Activated T-cell treated with anti-CD3 and anti-CD28 coated beads, Interleukin-2, amount 50 U/mL, for 24 hours (primary cell): Measurements from ENCODE around the gene OPN3.
A peak's percentile ranks its signal among the peaks of the same experiment; 100 is the strongest.

ENCODE experiments used
- DNase-seq: peaks from one replicate; pipeline ENCODE4 v3.0.0-alpha.2; 2020
- H3K27ac Mint-ChIP-seq: 2 replicates; pipeline ENCODE4 v1.8.0; 2020; ENCODE audit warnings: mild to moderate bottlenecking, mixed read lengths
- H3K27me3 Mint-ChIP-seq: 2 replicates; pipeline ENCODE4 v1.8.0; 2020; ENCODE audit warnings: mixed read lengths
- H3K36me3 Mint-ChIP-seq: 2 replicates; pipeline ENCODE4 v1.8.0; 2020; ENCODE audit warnings: low read depth, mixed read lengths
- H3K4me1 Mint-ChIP-seq: 2 replicates; pipeline ENCODE4 v1.8.0; 2020; ENCODE audit warnings: low read depth, mixed read lengths
- H3K4me3 Mint-ChIP-seq: 2 replicates; pipeline ENCODE4 v1.8.0; 2020; ENCODE audit warnings: mild to moderate bottlenecking, moderate library complexity, mixed read lengths
- H3K9me3 Mint-ChIP-seq: 2 replicates; pipeline ENCODE4 v1.8.0; 2020; ENCODE audit warnings: mixed read lengths

Gene OPN3

GRCh38 chr1:241638099-241638682 lies 2.0 kb downstream of the OPN3 start:
- Mint-ChIP-seq H3K36me3 (peaks cover 55% of the 10 kb centered on the region), H3K4me3 (peak overlapping the region; percentile 88), H3K9me3 (peaks cover 9% of the 10 kb centered on the region), H3K4me1 (peaks cover 54% of the 10 kb centered on the region), H3K27me3 (no peaks in the 10 kb centered on the region), H3K27ac (no peak overlapping the region)
- no peak for DNase-seq

- no peak for DNase-seq
Measured at GRCh38 chr1:241637604-241638003, 2.6 kb downstream of the OPN3 start.

DNA sequence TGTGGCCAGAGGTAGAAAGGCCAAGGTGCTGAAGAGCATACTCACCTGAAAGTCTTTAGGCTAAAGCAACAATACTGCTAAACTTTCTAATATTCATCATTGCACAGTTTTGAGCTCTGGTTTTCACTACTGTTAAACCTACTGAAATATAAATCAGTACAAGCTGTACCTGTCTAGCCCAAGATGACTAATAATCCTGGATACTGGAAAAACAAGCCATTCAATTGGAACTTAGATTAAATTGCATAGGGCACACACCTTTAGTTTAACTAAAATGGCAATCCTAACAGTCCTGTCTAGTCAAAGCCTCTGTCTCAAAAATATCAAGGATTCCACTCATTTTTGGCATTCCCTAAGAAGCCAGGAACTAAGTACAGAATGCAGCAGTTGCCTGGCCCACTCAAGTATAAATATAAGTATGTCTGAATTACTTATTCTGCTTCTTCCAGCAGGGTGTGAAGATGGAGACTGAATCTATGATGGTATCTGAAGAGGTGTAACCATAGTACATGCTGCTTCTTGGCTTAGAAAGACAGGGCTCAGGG lies 3.1 kb downstream of the OPN3 start:
- no peak overlapping the region for H3K27ac Mint-ChIP-seq
- peaks cover 63% of the 10 kb centered on the region for H3K36me3 Mint-ChIP-seq
- H3K27me3 Mint-ChIP-seq, result no peaks in the 10 kb centered on the region
- peaks cover 58% of the 10 kb centered on the region for H3K4me1 Mint-ChIP-seq
- peak overlapping the region; percentile 88 for H3K4me3 Mint-ChIP-seq
- DNase-seq, result no peak
- H3K9me3 Mint-ChIP-seq, result peaks cover 2% of the 10 kb centered on the region

More at GRCh38 chr1:241637604-241638003, 2.6 kb downstream of the OPN3 start:
- H3K9me3 Mint-ChIP-seq, result peaks cover 7% of the 10 kb centered on the region
- peaks cover 54% of the 10 kb centered on the region for H3K4me1 Mint-ChIP-seq
- peak overlapping the region; percentile 88 for H3K4me3 Mint-ChIP-seq
- no peak overlapping the region for H3K27ac Mint-ChIP-seq
- peaks cover 59% of the 10 kb centered on the region for H3K36me3 Mint-ChIP-seq
- H3K27me3 Mint-ChIP-seq, result no peaks in the 10 kb centered on the region

GRCh38 chr1:241636291-241636690 lies 3.9 kb downstream of the OPN3 start:
- H3K36me3 Mint-ChIP-seq, result peaks cover 71% of the 10 kb centered on the region
- peak overlapping the region; percentile 21 for H3K4me3 Mint-ChIP-seq

GRCh38 chr1:241635556-241636152 lies 4.5 kb downstream of the OPN3 start:
- Mint-ChIP-seq H3K9me3 (no peaks in the 10 kb centered on the region), H3K4me3 (no peak overlapping the region), H3K4me1 (peaks cover 58% of the 10 kb centered on the region), H3K36me3 (peaks cover 72% of the 10 kb centered on the region), H3K27ac (no peak overlapping the region), H3K27me3 (no peaks in the 10 kb centered on the region)
- DNase-seq, result no peak

More at GRCh38 chr1:241636291-241636690, 3.9 kb downstream of the OPN3 start:
- DNase-seq, result no peak
- H3K27ac Mint-ChIP-seq, result no peak overlapping the region
- peaks cover 64% of the 10 kb centered on the region for H3K4me1 Mint-ChIP-seq
- no peaks in the 10 kb centered on the region for H3K9me3 Mint-ChIP-seq
- no peaks in the 10 kb centered on the region for H3K27me3 Mint-ChIP-seq

DNA sequence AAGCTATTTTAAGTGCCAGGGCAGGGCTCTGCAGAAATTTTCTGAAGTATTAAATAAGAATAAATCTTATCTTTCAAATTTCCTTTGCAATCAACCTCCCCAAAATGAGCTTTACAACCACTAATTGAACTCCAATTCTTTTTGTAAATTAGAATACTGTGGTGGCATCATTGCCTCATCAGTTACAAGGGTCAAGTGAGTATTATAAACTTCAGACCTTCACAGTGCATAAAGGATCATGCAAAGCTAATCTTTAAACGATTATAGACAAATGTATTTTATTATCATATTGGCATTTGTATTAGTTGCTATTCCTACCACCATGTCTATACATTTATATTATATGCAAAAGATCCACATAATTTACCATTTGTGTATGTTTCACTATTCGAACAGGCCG lies 7.2 kb downstream of the OPN3 start:
- H3K27me3 Mint-ChIP-seq, result no peaks in the 10 kb centered on the region
- H3K27ac Mint-ChIP-seq, result no peak overlapping the region
- H3K9me3 Mint-ChIP-seq, result no peaks in the 10 kb centered on the region
- peaks cover 50% of the 10 kb centered on the region for H3K4me1 Mint-ChIP-seq
- DNase-seq, result no peak
- peaks cover 65% of the 10 kb centered on the region for H3K36me3 Mint-ChIP-seq
- H3K4me3 Mint-ChIP-seq, result no peak overlapping the region

DNA sequence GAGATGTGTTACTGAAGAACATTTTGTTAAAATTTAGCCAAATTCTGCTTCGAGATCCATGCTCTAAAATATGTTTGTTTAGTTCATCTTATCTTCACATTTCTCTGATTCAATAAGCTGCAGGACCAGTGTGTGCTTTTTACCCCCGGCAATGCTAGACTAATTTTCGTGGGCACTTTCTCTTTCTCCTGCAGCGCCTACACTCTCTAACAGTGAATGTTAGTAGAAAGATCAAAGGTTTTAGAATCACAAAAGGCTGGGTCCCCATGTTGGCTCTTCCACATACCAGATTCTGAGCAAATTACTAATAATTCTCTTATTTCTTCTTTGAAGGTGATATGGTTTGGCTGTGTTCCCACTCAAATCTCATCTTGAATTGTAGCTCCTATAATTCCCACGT lies 8.5 kb downstream of the OPN3 start:
- Mint-ChIP-seq H3K4me1 (peaks cover 44% of the 10 kb centered on the region), H3K4me3 (no peak overlapping the region), H3K36me3 (peaks cover 52% of the 10 kb centered on the region), H3K9me3 (no peaks in the 10 kb centered on the region), H3K27ac (no peak overlapping the region), H3K27me3 (no peaks in the 10 kb centered on the region)
- no peak for DNase-seq

DNA sequence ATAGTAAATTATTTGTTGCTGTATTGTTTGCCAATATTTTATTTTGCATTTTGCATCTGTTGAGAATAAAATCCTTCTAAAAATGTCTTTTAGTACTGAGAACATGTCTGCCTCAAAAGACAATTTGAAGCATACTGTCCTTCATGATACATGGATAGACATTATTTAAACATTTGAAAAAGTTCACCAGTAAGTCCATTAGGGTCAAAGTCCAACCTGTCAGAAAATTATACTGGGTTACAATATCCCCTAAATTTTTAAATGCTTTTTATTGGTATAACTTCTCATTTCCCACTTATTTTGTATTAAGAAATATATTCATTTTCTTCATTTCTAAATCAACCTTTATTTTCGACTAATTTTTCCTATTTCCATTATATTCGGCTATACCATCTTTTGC lies 9.3 kb downstream of the OPN3 start:
- H3K27ac Mint-ChIP-seq, result no peak overlapping the region
- DNase-seq, result no peak
- H3K4me1 Mint-ChIP-seq, result peaks cover 39% of the 10 kb centered on the region
- H3K36me3 Mint-ChIP-seq, result peaks cover 51% of the 10 kb centered on the region
- no peaks in the 10 kb centered on the region for H3K9me3 Mint-ChIP-seq
- no peaks in the 10 kb centered on the region for H3K27me3 Mint-ChIP-seq
- no peak overlapping the region for H3K4me3 Mint-ChIP-seq

GRCh38 chr1:241630476-241630875 lies 9.7 kb downstream of the OPN3 start:
- no peak for DNase-seq
- no peaks in the 10 kb centered on the region for H3K27me3 Mint-ChIP-seq
- H3K4me1 Mint-ChIP-seq, result peaks cover 35% of the 10 kb centered on the region
- H3K4me3 Mint-ChIP-seq, result no peak overlapping the region
- H3K27ac Mint-ChIP-seq, result no peak overlapping the region
- H3K36me3 Mint-ChIP-seq, result peaks cover 47% of the 10 kb centered on the region
- no peaks in the 10 kb centered on the region for H3K9me3 Mint-ChIP-seq

- no peak overlapping the region for H3K27ac Mint-ChIP-seq
- H3K4me3 Mint-ChIP-seq, result no peak overlapping the region
- H3K36me3 Mint-ChIP-seq, result peaks cover 42% of the 10 kb centered on the region
- H3K9me3 Mint-ChIP-seq, result no peaks in the 10 kb centered on the region
- H3K27me3 Mint-ChIP-seq, result no peaks in the 10 kb centered on the region
- no peak for DNase-seq
- peaks cover 30% of the 10 kb centered on the region for H3K4me1 Mint-ChIP-seq
Measured at GRCh38 chr1:241630005-241630404, 10.2 kb downstream of the OPN3 start.

- no peak for DNase-seq
- peak overlapping the region; percentile 19 for H3K4me3 Mint-ChIP-seq
- H3K27me3 Mint-ChIP-seq, result no peaks in the 10 kb centered on the region
- no peaks in the 10 kb centered on the region for H3K9me3 Mint-ChIP-seq
- peak overlapping the region; percentile 74 for H3K27ac Mint-ChIP-seq
- peaks cover 23% of the 10 kb centered on the region for H3K4me1 Mint-ChIP-seq
- peaks cover 21% of the 10 kb centered on the region for H3K36me3 Mint-ChIP-seq
Measured at GRCh38 chr1:241627453-241628259, 12.5 kb downstream of the OPN3 start.

DNA sequence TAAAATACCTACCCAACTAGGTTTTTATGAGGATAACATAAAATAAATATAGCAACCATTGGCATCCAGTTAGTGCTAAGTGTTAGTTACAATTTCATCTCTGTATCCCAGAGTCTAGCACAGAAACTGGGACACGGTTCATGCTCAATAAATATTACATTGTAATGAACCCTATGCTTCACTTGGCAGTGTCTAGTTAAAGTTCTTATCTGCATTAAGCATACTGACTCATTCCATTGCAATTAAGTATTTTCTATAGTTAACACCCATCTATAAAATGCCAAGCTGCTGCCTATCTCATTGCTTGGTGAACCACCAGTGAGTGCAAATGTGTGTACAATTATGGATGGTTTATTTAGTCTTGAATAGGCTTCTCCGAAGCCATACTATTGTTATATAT lies 15.2 kb downstream of the OPN3 start:
- Mint-ChIP-seq H3K4me3 (no peak overlapping the region), H3K36me3 (peaks cover 15% of the 10 kb centered on the region), H3K4me1 (peaks cover 12% of the 10 kb centered on the region), H3K27ac (no peak overlapping the region), H3K27me3 (no peaks in the 10 kb centered on the region), H3K9me3 (no peaks in the 10 kb centered on the region)
- DNase-seq, result no peak

- Mint-ChIP-seq H3K27me3 (no peaks in the 10 kb centered on the region), H3K36me3 (peaks cover 10% of the 10 kb centered on the region), H3K27ac (no peak overlapping the region), H3K4me3 (no peak overlapping the region), H3K9me3 (no peaks in the 10 kb centered on the region), H3K4me1 (peaks cover 9% of the 10 kb centered on the region)
- DNase-seq, result no peak
Measured at GRCh38 chr1:241622669-241623068, 17.5 kb downstream of the OPN3 start.

DNA sequence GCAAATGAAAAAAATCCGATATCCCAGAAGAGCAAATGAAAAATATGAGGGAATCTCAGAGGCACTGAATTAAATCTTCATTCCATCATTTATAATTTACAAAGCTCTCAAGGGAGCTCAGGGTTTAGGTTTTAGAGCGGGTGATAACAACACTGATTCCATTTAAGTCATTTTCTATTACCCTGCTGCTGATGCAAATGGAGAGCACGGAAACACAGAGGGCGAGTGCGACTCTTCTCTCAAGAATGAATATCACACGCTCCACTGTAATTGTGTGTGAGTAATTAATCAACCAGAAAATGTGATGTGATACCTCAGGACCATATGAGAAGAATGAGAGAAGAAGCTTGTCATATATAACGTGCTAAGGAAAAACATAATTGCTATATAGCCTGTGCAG lies 22.7 kb downstream of the OPN3 start:
- Mint-ChIP-seq H3K36me3 (peaks cover 7% of the 10 kb centered on the region), H3K27me3 (no peaks in the 10 kb centered on the region), H3K4me1 (peaks cover 33% of the 10 kb centered on the region), H3K27ac (no peak overlapping the region), H3K4me3 (no peak overlapping the region), H3K9me3 (no peaks in the 10 kb centered on the region)
- DNase-seq, result no peak
